Kidney tubule cell (primary cell): Measurements from ENCODE around the gene MAGEA3.
"Not testable (repeated sequence)": the region's sequence is repeated elsewhere in the genome, so short reads cannot be mapped to it uniquely, and the experiment has no call there.

Experiments used
- DNase-seq: peaks from one replicate; pipeline ENCODE4 v3.0.0-alpha.2; 2018; ENCODE audit warnings: low spot score

The MAGEA3 gene

GRCh38 chrX:152697952-152698931 lies at the start of gene MAGEA3:
MAGEA3 (plus strand) TSS chrX:152698794; CDS start chrX:152700833, 2,039 bp downstream.
- not testable (repeated sequence) for DNase-seq

- DNase-seq: no peak
Observed at GRCh38 chrX:152652060-152652459, 46.5 kb upstream of the MAGEA3 start.

- DNase-seq: no peak
Observed at GRCh38 chrX:152652467-152652866, 46.1 kb upstream of the MAGEA3 start.

- no peak for DNase-seq
Observed at GRCh38 chrX:152656087-152656486, 42.5 kb upstream of the MAGEA3 start.

GRCh38 chrX:152656890-152657289 lies 41.7 kb upstream of the MAGEA3 start:
- DNase-seq: no peak

GRCh38 chrX:152658302-152658701 lies 40.3 kb upstream of the MAGEA3 start:
- DNase-seq: no peak

- no peak for DNase-seq
Observed at GRCh38 chrX:152663086-152663485, 35.5 kb upstream of the MAGEA3 start.

GRCh38 chrX:152674135-152674534 lies 24.5 kb upstream of the MAGEA3 start:
- no peak for DNase-seq

- not testable (repeated sequence) for DNase-seq
Observed at GRCh38 chrX:152674652-152675051, 23.9 kb upstream of the MAGEA3 start.

GRCh38 chrX:152681012-152681411 lies 17.6 kb upstream of the MAGEA3 start:
- not testable (repeated sequence) for DNase-seq

GRCh38 chrX:152700390-152700789 lies 1.8 kb downstream of the MAGEA3 start:
- not testable (repeated sequence) for DNase-seq

- not testable (repeated sequence) for DNase-seq
Observed at GRCh38 chrX:152706500-152706899, 7.9 kb downstream of the MAGEA3 start.

GRCh38 chrX:152709173-152709572 lies 10.6 kb downstream of the MAGEA3 start, which contains the start of gene CSAG2:
CSAG2 (minus strand) TSS chrX:152709273; CDS start chrX:152709112, 161 bp downstream.
- DNase-seq: not testable (repeated sequence)

- DNase-seq: not testable (repeated sequence)
Observed at GRCh38 chrX:152713195-152713594, 14.6 kb downstream of the MAGEA3 start.

GRCh38 chrX:152713815-152714787 lies 15.5 kb downstream of the MAGEA3 start, which contains the start of gene MAGEA2B:
MAGEA2B (plus strand) TSS chrX:152714628; CDS start chrX:152717107, 2,479 bp downstream.
- not testable (repeated sequence) for DNase-seq

- DNase-seq: no peak
Observed at GRCh38 chrX:152725409-152725808, 26.8 kb downstream of the MAGEA3 start.

GRCh38 chrX:152733261-152733975 lies 34.8 kb downstream of the MAGEA3 start, which contains the start of the genes CSAG1 and MAGEA12:
CSAG1 (minus strand) TSS chrX:152733721; CDS start chrX:152732460, 1,261 bp downstream.
MAGEA12 (plus strand) TSS chrX:152733757; CDS start chrX:152736162, 2,405 bp downstream.
- no peak for DNase-seq

- DNase-seq: not testable (repeated sequence)
Observed at GRCh38 chrX:152734143-152734858, 35.7 kb downstream of the MAGEA3 start.

GRCh38 chrX:152735101-152735500 lies 36.5 kb downstream of the MAGEA3 start:
- no peak for DNase-seq

GRCh38 chrX:152735860-152736511 lies 37.4 kb downstream of the MAGEA3 start:
- no peak for DNase-seq
